ENCODE measurements around the gene GMFB.
A peak's percentile ranks its signal among the peaks of the same experiment; 100 is the strongest.
"Not testable (repeated sequence)": the region's sequence is repeated elsewhere in the genome, so short reads cannot be mapped to it uniquely, and the experiment has no call there.

GMFB gene

GRCh38 chr14:54457609-54457996, 31.2 kb downstream of the GMFB start:
- DNase-seq: no peak

- not testable (repeated sequence) for DNase-seq
Observed at GRCh38 chr14:54456820-54457608, 31.8 kb downstream of the GMFB start.

- no peak for DNase-seq
Observed at GRCh38 chr14:54455363-54455762, 33.4 kb downstream of the GMFB start.

GRCh38 chr14:54453990-54454389, 34.8 kb downstream of the GMFB start:
- not testable (repeated sequence) for DNase-seq

GRCh38 chr14:54453252-54453651, 35.5 kb downstream of the GMFB start:
- no peak for DNase-seq

GRCh38 chr14:54451961-54452360, 36.8 kb downstream of the GMFB start:
- DNase-seq: no peak

GRCh38 chr14:54451121-54451601, 37.6 kb downstream of the GMFB start:
- no peak for DNase-seq

GRCh38 chr14:54450535-54450934, 38.2 kb downstream of the GMFB start:
- no peak for DNase-seq

- no peak for DNase-seq
Observed at GRCh38 chr14:54447231-54447692, 41.5 kb downstream of the GMFB start.

- DNase-seq: no peak
Observed at GRCh38 chr14:54446161-54446693, 42.6 kb downstream of the GMFB start.

GRCh38 chr14:54444681-54445080, 44.1 kb downstream of the GMFB start:
- no peak for DNase-seq

- no peak for DNase-seq
Observed at GRCh38 chr14:54443981-54444380, 44.8 kb downstream of the GMFB start.

- DNase-seq: not testable (repeated sequence)
Observed at GRCh38 chr14:54442961-54443360, 45.8 kb downstream of the GMFB start.

- DNase-seq: peak; percentile 82 to 93
Observed at GRCh38 chr14:54440873-54441868, 47.6 kb downstream of the GMFB start, which contains the start of gene CNIH1. Gene CNIH1 (minus strand): TSS chr14:54441374. CDS start chr14:54441327, 47 bp downstream.

GRCh38 chr14:54440476-54440872, 48.3 kb downstream of the GMFB start:
- no peak for DNase-seq

GRCh38 chr14:54440037-54440436, 48.7 kb downstream of the GMFB start:
- no peak for DNase-seq

GRCh38 chr14:54438703-54439102, 50.1 kb downstream of the GMFB start:
- DNase-seq: no peak

GRCh38 chr14:54437954-54438353, 50.8 kb downstream of the GMFB start:
- DNase-seq: not testable (repeated sequence)

- no peak for DNase-seq
Observed at GRCh38 chr14:54435500-54435981, 53.2 kb downstream of the GMFB start.

- no peak for DNase-seq
Observed at GRCh38 chr14:54428527-54428926, 60.3 kb downstream of the GMFB start.

- DNase-seq: no peak
Observed at GRCh38 chr14:54427871-54428270, 60.9 kb downstream of the GMFB start.

GRCh38 chr14:54425537-54426274, 63.1 kb downstream of the GMFB start:
- no peak for DNase-seq

Measured in NCI-H1930 (cell line).